Ishikawa (cell line): ENCODE results near the gene WIPI1.

Source experiments
- CEBPB ChIP-seq: IDR thresholded peaks from 2 replicates; pipeline ENCODE4 v1.6.1; 2012
- CREB1 ChIP-seq: IDR thresholded peaks from 2 replicates; pipeline ENCODE4 v1.6.1; 2012; ENCODE audit warnings: low read depth
- EGR1 ChIP-seq: IDR thresholded peaks from 2 replicates; pipeline ENCODE4 v1.6.1; 2012
- EP300 ChIP-seq: IDR thresholded peaks from 2 replicates; pipeline ENCODE4 v1.6.1; 2012; ENCODE audit warnings: borderline replicate concordance
- FOXM1 ChIP-seq: IDR thresholded peaks from 2 replicates; pipeline ENCODE4 v1.6.1; 2012; ENCODE audit warnings: low read depth, borderline replicate concordance
- NFIC ChIP-seq: IDR thresholded peaks from 2 replicates; pipeline ENCODE4 v1.6.1; 2012
- RAD21 ChIP-seq: IDR thresholded peaks from 2 replicates; pipeline ENCODE4 v1.6.1; 2012; ENCODE audit warnings: low read depth
- TAF1 ChIP-seq: IDR thresholded peaks from 2 replicates; pipeline ENCODE4 v1.6.1; 2012; ENCODE audit warnings: low read depth, mild to moderate bottlenecking
- TCF12 ChIP-seq: IDR thresholded peaks from 2 replicates; pipeline ENCODE4 v1.6.1; 2012; ENCODE audit warnings: low read depth
- TEAD4 ChIP-seq: IDR thresholded peaks from 2 replicates; pipeline ENCODE4 v1.6.1; 2012
- USF1 ChIP-seq: IDR thresholded peaks from 2 replicates; pipeline ENCODE4 v1.6.1; 2012
- YY1 ChIP-seq: IDR thresholded peaks from 2 replicates; pipeline ENCODE4 v1.6.1; 2012; ENCODE audit warnings: low read depth
- ZBTB7A ChIP-seq: IDR thresholded peaks from 2 replicates; pipeline ENCODE4 v1.6.1; 2012; ENCODE audit warnings: low read depth
- TF ChIP-seq, protein P1 (sequence below): IDR thresholded peaks from 2 replicates; pipeline ENCODE4 v1.6.1; 2012
- TF ChIP-seq, protein P2 (sequence below): IDR thresholded peaks from 2 replicates; pipeline ENCODE4 v1.6.1; 2012; ENCODE audit warnings: low read depth, mild to moderate bottlenecking

WIPI1 gene

GRCh38 chr17:68391561-68392268, 65.6 kb downstream of the WIPI1 start:
- TF ChIP-seq TAF1 = no peak
- TF ChIP-seq EGR1 = no peak
- no peak for TF ChIP-seq RAD21
- TF ChIP-seq EP300 = no peak
- TF ChIP-seq TCF12 = no peak
- no peak for TF ChIP-seq NFIC
- no peak for TF ChIP-seq CREB1
- no peak for TF ChIP-seq YY1
- no peak for TF ChIP-seq CEBPB
- TF ChIP-seq, protein P1, sequence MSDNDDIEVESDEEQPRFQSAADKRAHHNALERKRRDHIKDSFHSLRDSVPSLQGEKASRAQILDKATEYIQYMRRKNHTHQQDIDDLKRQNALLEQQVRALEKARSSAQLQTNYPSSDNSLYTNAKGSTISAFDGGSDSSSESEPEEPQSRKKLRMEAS = no peak
- TF ChIP-seq USF1 = no peak
- TF ChIP-seq FOXM1 = no peak
- TF ChIP-seq ZBTB7A = no peak
- TF ChIP-seq TEAD4 = no peak
- TF ChIP-seq, protein P2, sequence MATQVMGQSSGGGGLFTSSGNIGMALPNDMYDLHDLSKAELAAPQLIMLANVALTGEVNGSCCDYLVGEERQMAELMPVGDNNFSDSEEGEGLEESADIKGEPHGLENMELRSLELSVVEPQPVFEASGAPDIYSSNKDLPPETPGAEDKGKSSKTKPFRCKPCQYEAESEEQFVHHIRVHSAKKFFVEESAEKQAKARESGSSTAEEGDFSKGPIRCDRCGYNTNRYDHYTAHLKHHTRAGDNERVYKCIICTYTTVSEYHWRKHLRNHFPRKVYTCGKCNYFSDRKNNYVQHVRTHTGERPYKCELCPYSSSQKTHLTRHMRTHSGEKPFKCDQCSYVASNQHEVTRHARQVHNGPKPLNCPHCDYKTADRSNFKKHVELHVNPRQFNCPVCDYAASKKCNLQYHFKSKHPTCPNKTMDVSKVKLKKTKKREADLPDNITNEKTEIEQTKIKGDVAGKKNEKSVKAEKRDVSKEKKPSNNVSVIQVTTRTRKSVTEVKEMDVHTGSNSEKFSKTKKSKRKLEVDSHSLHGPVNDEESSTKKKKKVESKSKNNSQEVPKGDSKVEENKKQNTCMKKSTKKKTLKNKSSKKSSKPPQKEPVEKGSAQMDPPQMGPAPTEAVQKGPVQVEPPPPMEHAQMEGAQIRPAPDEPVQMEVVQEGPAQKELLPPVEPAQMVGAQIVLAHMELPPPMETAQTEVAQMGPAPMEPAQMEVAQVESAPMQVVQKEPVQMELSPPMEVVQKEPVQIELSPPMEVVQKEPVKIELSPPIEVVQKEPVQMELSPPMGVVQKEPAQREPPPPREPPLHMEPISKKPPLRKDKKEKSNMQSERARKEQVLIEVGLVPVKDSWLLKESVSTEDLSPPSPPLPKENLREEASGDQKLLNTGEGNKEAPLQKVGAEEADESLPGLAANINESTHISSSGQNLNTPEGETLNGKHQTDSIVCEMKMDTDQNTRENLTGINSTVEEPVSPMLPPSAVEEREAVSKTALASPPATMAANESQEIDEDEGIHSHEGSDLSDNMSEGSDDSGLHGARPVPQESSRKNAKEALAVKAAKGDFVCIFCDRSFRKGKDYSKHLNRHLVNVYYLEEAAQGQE = no peak

DNA sequence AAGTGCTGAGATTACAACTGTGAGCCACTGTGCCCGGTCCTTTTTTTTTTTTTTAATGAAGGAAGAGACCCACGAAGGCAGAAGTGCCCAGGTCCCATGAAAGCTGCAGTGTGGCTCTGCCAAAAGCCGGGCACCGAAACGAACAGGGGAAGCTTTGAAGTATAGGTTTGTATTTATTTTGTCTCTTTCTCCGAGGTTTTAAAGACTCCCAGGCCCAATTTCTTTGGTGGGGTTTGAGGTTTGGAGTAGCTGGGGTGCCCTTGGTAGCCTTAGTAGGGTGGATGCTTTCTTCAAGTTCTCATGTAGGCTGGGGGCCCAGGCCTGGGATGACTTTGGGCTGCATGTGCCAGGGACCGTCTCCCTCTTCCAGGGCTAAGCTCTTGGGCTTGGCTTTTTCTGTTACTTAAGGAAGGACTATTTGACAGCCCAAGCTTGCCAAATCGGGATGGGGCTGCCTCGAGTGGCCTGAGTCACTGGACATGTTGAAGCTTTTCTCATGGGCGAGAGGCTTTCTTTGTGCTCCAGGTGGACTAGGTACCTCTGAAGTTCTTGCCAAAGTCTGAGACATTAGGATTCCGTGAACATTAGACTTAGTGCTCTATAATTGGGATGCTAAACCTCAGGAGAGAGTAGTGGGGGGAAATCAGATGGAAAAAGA, 66.3 kb downstream of the WIPI1 start:
- no peak for TF ChIP-seq EP300
- no peak for TF ChIP-seq TAF1
- no peak for TF ChIP-seq NFIC
- TF ChIP-seq TEAD4 = no peak
- TF ChIP-seq, protein P2 = no peak

DNA sequence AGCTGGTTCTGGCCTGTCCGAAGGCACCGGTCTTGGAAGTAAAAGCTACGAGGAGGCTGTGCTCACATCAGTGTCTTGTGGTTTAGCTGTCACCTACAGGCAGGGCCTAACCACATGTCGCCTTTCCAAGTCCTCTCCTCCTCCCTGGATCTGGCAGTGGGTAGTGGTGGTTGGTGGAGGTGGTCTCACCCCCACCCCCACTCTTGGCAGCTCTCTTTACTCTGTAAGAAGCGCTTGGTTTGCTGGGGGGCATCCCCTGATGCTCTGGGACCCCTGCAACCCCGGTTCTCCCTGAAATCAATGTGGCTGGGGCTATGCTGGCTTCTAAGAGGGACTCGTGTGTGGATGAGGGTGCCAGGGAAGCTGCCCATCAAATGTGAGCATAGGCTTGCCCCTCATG, 68.3 kb downstream of the WIPI1 start:
- TF ChIP-seq TCF12 (no peak), EP300 (no peak)
- TF ChIP-seq, protein P1 = no peak

GRCh38 chr17:68387435-68388218, 69.7 kb downstream of the WIPI1 start:
- TF ChIP-seq FOXM1 = no peak
- TF ChIP-seq, protein P2 = no peak
- TF ChIP-seq EGR1 = no peak
- TF ChIP-seq CEBPB = no peak
- TF ChIP-seq TCF12 = no peak
- TF ChIP-seq NFIC = no peak
- no peak for TF ChIP-seq CREB1
- TF ChIP-seq EP300 = no peak
- TF ChIP-seq, protein P1 = no peak
- TF ChIP-seq ZBTB7A = no peak
- TF ChIP-seq YY1 = no peak
- TF ChIP-seq TEAD4 = no peak
- TF ChIP-seq USF1 = no peak
- no peak for TF ChIP-seq RAD21
- no peak for TF ChIP-seq TAF1
